ENCODE results near the gene EEFSEC. TPM values are rescaled to one million over a fixed set of nuclear protein-coding genes. Genes with fewer than 3 reads are reported as not detected.

EEFSEC gene
- total and polyA plus RNA-seq, 8 donors, result 11.5 to 23.0 (median 19.9) TPM

DNA sequence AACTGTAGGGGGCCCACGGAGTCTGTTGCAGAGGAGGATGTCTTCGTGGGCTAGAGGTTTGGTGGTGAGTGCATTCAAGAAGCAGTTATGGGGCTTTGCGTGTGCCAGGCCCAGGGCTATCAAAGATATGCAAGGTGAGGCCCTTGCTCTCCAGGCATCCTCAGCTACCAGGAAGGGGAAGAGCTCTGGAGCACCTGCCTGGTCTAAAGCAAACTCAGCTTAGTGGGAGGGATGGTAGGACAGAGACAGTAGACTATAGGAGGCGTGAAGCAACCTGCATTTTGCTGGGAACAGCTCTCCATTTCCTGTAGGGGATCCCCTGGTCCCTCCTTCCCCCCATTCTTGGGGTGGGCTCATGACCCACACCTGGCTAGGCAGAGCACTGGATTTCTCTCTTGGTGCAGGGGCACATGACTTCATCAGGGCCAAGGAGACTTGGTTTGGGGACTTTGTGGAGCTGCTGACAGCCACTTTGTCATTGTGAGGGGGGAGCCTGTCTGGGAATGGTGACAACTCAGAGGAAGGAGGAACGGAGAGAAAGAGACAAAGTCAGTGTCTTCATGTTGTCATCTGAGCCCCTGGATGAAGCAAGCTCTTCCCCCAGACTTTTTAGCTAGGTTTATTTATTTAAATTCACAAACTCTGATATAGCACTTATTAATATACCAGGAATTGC is 8.6 kb upstream of the EEFSEC start:
- intact Hi-C loops (cut with DNase I), result no loop called here
- TF ChIP-seq, protein P1, sequence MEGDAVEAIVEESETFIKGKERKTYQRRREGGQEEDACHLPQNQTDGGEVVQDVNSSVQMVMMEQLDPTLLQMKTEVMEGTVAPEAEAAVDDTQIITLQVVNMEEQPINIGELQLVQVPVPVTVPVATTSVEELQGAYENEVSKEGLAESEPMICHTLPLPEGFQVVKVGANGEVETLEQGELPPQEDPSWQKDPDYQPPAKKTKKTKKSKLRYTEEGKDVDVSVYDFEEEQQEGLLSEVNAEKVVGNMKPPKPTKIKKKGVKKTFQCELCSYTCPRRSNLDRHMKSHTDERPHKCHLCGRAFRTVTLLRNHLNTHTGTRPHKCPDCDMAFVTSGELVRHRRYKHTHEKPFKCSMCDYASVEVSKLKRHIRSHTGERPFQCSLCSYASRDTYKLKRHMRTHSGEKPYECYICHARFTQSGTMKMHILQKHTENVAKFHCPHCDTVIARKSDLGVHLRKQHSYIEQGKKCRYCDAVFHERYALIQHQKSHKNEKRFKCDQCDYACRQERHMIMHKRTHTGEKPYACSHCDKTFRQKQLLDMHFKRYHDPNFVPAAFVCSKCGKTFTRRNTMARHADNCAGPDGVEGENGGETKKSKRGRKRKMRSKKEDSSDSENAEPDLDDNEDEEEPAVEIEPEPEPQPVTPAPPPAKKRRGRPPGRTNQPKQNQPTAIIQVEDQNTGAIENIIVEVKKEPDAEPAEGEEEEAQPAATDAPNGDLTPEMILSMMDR (IDR thresholded peaks at IDR 0.05), result no peak
- DNase-seq, result no peak
- Histone ChIP-seq H3K4me1 (no peaks in the 10 kb centered on the region), H3K27ac (peak overlapping the region in 1 of 2 donors; percentile 28), H3K4me3 (no peak overlapping the region), H3K27me3 (no peaks in the 10 kb centered on the region), H3K9me3 (no peaks in the 10 kb centered on the region), H3K36me3 (no peaks in the 10 kb centered on the region)
- no peak for ATAC-seq

DNA sequence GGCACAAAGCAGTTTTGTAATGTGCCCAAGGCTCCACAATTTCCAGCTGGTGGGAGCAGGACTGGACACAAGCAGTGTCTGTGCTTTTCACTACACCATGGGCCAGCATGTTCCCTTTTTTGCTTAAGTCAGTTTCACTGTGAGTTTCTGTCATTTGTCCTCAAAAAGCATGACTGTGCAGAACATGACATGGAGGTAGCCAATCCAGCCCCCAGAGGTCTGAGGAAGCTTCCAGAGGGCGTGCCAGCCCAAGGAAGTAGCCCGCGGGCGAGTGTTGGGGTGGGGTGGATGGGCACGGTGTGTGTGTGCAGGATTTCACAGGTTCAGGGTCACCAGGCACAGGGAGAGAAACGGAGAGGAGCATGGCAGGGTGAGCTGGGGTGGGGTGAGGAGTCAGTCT is 8.0 kb upstream of the EEFSEC start:
- TF ChIP-seq, protein P1 (IDR thresholded peaks at IDR 0.05), result no peak
- H3K9me3 ChIP-seq, result no peaks in the 10 kb centered on the region
- H3K36me3 ChIP-seq, result no peaks in the 10 kb centered on the region
- no peaks in the 10 kb centered on the region for H3K27me3 ChIP-seq
- H3K4me3 ChIP-seq, result no peak overlapping the region
- no peaks in the 10 kb centered on the region for H3K4me1 ChIP-seq
- peak overlapping the region in 1 of 2 donors; percentile 28 for H3K27ac ChIP-seq
- intact Hi-C loops (cut with DNase I), result no loop called here
- DNase-seq, result peak in 1 of 4 donors; percentile 65
- ATAC-seq, result peak; percentile 81

DNA sequence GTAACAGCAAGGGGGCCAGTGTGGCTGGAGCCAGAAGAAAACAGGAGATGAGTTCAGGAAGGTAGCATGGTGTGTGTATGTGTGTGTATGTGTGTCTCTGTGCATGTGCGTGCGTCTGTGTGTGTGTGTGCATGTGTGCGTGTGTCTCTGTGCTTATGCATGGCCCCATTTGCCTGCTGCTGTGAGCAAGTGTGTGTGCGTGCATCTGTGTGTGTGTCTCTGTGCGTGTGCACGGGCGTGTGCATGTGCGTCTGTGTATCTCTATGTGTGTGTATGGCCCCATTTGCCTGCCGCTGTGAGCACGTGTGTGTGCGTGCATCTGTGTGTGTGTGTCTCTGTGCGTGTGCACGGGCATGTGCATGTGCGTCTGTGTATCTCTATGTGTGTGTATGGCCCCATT is 7.1 kb upstream of the EEFSEC start:
- DNase-seq (no peak), ATAC-seq (no peak)
- Histone ChIP-seq H3K9me3 (no peaks in the 10 kb centered on the region), H3K4me3 (no peak overlapping the region), H3K27me3 (no peaks in the 10 kb centered on the region), H3K27ac (no peak overlapping the region), H3K36me3 (no peaks in the 10 kb centered on the region), H3K4me1 (no peaks in the 10 kb centered on the region)
- intact Hi-C loops (cut with DNase I), result no loop called here
- TF ChIP-seq, protein P1 (IDR thresholded peaks at IDR 0.05), result no peak

DNA sequence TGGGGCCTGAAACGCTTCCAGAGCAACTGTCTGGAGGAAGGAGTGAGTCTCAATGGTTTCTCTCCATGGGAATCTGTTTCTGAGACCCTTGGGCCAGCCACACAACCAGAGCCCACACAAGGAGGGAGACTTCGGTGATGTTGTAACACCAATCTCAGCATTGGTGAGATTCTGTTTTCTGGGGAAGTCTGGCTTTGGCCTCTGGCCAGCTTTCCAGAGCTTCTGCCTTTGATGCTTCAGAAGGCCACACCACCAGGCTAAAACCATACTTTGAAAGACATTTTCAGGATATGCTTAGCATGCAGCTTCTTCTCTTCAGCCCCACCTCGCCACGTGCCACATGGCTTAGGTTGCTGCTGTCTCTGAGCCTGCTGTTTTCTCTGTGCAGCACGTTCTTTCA is 3.6 kb upstream of the EEFSEC start:
- H3K27ac ChIP-seq, result no peak overlapping the region
- H3K4me1 ChIP-seq, result peaks cover 6 to 8% of the 10 kb centered on the region in 2 donors
- TF ChIP-seq, protein P1 (IDR thresholded peaks at IDR 0.05), result no peak
- no peak overlapping the region for H3K4me3 ChIP-seq
- no peaks in the 10 kb centered on the region for H3K9me3 ChIP-seq
- intact Hi-C loops (cut with DNase I), result no loop called here
- ATAC-seq, result no peak
- no peak for DNase-seq
- H3K27me3 ChIP-seq, result no peaks in the 10 kb centered on the region
- H3K36me3 ChIP-seq, result no peaks in the 10 kb centered on the region

DNA sequence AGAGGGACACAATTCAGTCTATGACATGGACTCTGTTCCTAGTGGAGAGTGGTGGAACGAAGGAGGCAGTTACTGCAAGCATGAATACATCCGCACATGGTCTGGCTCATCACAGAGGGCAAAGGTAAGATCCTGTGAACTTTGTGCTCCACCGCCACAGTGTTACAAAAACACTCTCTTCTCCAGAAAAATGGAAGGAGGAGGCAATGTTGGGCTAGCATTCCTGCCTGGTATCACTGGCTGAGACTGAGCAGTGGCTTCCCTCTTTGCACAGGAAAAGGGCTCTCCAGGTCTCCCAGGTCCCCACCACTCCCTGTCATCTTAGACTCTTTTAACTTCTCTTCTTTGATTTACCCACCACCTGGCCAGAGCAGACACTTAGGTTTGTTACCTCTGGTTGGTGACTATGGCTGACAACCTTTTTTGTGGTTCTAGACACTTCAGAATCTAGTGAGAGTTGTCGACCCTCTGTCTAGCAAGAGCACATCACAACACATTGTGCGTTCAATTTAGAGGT is 1.5 kb upstream of the EEFSEC start:
- H3K4me3 ChIP-seq, result no peak overlapping the region
- no peaks in the 10 kb centered on the region for H3K36me3 ChIP-seq
- intact Hi-C loops (cut with DNase I), result no loop called here
- DNase-seq (no peak), ATAC-seq (no peak)
- TF ChIP-seq, protein P1 (IDR thresholded peaks at IDR 0.05), result no peak
- H3K27ac ChIP-seq, result no peak overlapping the region
- no peaks in the 10 kb centered on the region for H3K27me3 ChIP-seq
- H3K9me3 ChIP-seq, result no peaks in the 10 kb centered on the region
- H3K4me1 ChIP-seq, result peaks cover 6 to 22% of the 10 kb centered on the region in 2 donors
